Superior temporal gyrus (tissue), 1 donor: Measurements from ENCODE around the gene WDR7.
A peak's percentile ranks its signal among the peaks of the same experiment; 100 is the strongest.

Source experiments
- DNase-seq: peaks from one replicate; pipeline ENCODE4 v3.0.0-alpha.2; 2016; ENCODE audit errors: extremely low spot score

The WDR7 gene

DNA sequence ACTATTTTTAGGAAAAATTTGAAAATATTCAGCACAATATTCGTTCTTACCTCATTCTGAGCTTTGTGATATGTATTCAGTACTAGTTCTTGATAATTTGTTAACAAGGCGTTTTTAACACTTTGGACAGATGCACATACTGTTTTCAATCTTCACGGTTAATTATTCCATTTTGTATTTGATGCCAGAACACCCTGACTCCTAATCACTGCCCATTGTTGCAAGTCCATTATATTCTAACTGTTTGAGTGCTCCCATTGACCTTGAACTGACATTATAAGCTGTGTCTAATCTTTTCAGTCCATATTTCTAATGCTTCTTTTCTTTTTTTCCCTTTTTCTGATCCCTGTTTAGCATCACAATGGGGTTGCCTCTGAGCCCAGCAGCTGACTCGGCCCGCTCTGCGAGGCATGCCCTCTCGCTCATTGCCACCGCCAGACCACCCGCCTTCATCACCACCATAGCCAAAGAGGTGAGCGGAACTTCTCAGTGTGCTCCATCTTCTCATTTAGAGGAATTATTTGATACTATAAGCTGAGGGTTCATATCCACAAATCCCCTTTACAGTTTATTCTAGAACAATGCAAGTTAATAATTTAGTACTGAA is 284.4 kb downstream of the WDR7 start:
- DNase-seq, result no peak

DNA sequence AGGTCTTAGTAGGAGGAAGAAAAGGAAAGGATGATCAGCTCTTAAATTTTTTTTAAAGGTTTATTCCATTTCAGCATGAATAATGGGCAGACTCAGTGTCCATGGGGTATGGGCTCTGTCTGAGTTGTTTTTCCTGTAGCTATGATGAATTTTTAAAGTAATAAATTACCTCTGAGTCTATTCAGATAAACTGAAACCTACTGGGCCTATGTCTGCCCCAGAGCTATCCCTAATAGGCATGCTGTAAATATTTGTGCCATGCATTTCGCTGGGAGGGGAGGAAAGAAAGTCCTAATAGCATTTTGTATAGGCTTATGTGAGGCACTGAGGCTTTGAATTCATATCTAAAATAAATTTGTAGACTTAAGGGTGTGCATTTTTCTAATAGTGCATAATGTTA is 285.3 kb downstream of the WDR7 start:
- no peak for DNase-seq

DNA sequence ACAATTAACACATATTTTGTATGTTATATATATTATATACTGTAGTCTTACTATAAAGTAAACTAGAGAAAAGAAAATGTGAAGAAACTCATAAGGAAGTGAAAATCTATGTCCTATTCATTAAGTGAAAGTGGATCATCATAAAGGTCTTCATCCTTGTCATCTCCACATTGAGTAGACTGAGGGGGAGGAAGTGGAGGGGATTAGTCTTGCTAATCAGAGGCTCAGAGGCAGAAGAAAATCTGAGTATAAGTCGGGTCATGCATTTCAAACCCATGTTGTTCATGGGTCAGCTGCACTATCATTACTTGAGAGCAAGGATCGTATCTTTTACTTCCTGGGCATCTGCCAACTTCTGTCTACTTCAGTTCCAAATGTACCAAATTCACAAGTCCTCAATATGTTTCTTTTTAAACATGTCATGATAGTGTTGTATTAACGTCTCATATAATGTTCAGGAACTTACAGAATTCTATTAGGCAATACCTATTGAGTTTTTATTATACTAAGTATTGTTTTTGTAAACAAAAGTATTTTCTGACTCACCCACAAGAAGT is 286.8 kb downstream of the WDR7 start:
- DNase-seq, result no peak

DNA sequence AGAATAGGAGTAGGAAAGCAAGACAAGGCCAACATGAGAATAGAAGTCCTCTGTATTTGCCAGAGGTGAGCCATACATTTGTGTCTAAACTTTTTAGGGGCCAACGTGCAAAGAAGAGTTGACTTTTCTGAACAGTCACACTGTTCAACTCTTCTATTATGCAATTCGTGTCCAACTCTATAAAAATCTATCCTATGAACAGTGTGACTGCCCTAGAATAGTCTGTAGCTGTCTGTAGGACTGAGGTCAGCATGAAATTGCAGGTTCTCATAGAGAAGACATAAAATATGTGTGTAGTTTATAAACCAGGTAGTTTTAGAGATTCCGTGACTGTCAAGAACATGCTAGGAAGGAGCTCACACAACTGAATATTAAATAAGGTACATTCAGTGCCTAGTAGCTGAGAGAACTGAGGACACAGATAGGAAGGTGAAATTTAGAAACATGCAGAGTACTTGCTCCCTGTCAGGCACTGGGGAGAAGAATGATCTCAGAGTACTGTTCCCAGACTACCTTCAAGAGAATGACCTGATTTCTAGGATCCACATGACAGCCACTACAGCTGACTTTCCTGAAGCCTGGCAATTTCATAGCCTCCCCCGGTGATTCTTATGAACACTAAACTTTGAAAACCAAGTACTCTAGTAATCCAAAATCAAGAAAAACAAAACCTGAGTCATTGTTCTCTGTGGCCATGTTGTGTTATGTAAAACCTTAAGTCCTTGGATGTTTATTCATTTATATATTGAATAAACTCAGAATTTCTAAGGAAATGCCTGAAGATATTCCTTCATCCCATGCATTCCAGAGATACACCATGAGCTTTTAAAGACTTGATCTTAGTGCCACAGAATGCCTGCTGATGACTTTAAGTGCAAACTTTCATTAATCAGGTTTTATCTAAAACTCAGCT is 294.3 kb downstream of the WDR7 start:
- peak; percentile 55 for DNase-seq

DNA sequence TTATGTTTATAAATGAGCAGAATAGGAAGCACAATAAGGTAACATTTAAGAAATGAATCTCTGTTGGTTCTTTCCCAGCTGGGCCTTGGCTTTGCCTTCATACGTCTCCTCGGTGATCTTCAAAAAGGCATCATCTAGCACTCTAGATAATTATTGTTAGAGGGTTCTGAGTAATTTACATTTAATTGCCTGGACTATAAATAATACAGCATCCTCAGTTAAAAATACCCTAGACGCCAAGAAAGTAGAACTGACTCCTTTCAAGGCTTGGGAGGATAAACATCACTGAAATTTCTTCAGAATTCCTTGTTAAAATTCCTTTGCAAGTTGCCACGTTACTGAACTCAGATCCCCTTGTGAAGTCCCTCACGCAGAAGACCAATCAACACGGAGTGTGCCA is 296.1 kb downstream of the WDR7 start:
- DNase-seq, result no peak

DNA sequence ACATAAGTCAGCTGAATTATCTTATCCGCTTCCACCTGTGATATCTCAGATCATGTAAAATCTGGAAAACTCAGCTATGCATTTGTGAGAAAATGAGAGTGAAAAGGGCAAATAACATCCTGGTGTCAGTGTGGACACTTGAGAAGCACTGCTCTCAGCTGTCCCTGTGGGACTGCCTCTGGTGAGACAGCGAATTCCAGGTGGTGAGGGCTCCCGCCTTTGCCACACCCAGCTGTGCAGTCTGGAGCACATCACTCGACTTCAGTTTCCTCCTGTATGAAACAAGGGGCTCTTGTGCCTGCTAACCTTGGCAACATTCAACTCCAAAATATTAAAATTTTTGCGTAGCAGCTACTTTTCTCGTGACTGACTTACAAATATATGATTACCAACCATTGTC is 300.9 kb downstream of the WDR7 start:
- no peak for DNase-seq

DNA sequence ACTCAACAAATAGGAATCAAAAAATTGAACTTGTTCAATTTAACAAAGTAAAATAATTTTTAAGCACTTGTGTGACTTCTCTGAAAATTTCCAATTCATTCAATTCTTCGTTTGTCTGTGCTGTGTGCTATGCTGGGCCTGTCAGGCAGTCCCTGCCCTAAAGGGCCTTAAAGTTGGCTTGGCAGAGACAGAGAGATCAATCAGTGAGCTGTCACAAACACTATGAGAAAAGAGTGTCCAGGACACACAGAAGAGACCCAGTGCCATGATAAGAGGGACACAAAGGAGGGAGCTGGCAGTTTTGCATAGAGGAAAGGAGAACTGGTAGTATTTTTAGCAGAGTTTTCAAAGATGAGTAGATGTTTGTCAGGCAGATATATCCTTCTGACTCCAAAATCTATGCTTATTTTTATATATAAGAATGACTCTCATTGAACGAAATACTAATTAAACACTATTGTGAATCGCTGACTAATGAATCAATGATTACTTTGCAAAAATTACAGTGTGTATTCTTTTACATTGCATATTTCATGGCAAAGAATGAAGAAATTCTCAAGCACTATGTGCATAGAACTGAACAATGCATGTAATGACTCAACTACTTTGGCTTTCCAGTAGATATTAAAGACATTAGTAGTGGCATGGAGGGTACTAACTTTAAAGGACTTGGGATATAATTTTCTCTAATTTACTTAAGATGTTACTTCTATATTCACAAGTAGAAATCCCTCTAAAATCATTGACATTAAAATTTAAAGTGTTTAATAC is 302.5 kb downstream of the WDR7 start:
- DNase-seq, result no peak

DNA sequence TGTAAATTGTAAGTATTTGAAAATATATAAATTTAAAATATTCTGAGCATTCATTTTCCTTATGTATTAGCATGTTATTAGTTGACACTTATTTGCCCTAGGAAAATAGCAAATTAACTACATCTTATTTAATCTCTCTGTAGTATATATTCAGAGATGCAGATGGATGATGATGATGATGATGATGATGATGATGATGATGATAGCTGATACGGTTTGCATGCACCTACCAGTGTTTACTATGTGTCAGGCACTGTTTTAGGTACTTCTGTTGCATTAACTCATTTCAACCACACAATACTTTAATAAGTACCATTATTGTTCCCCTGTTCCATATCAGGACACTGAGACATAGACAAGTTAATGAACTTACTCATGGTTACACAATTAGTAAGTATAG is 304.3 kb downstream of the WDR7 start:
- no peak for DNase-seq

DNA sequence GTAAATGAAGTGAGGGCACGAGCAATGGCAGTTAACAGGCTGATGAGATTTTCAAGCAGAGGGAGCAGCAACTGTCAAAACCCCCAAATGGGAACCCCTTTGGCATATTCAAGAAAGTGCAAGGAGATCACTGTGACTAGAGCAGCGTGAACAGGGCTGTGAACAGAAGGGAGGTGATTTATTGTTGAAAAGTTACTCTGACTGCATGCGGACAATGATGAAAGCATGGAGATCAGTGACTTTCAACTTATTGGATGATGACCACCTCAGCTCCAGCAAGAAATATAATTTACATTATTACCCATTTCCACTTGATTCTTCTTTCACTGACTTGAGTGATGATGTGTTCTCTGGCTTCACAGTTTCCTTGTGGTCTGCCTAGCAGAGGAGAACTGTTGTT is 308.0 kb downstream of the WDR7 start:
- no peak for DNase-seq

DNA sequence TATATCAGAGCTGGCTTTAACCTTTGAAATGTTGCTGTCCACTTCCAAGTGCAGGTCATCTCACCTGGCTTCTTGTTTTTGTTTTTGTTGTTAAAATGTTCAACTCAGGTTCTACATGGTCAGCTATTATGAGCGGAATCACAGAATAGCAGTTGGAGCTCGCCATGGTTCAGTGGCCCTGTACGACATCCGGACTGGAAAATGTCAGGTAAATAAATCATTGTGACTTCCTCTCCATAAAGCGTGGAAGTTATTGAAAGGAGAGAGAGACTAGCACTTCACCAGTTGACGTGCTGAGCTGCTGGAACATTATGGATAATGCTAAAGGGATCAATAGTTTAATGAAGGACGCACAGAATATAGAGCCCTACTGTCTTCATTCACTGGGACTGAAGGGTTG is 311.2 kb downstream of the WDR7 start:
- no peak for DNase-seq

DNA sequence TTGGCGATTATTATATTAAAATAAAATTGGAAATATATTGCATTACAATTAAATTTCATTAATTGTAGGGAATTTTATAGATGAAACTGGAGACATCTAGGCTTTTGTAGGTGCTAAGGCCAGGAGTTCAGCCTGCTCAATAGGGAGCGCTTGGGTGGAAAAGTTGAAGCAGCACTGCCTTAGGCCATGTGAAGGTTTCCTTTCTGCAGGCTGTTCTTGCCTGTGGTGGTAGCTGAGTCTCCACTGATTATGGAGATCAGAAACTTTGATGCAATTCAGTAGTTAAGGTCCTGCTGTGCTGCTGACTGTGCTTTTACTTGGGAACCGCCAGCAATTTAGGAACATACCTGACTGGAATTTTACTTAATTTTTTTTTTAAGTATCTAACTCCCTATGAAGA is 315.9 kb downstream of the WDR7 start:
- no peak for DNase-seq

DNA sequence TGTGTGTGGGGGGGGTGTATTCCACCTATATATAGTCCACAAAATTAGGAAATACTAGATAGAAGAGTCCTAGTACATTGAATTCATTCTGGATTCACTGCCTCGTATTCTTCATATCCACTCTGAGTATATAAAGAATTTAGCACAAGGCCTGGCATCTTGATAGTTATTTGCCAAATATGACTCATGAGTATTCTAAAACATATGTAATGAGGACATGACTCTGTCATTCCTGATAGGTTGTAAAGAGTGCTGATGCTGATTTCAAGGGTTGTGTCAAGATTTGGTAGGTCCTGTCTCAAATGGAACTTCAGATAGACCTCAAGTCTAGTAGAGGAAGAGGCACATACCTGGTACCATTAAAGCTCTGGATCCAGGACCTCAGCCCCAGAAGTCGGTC is 322.3 kb downstream of the WDR7 start:
- no peak for DNase-seq

DNA sequence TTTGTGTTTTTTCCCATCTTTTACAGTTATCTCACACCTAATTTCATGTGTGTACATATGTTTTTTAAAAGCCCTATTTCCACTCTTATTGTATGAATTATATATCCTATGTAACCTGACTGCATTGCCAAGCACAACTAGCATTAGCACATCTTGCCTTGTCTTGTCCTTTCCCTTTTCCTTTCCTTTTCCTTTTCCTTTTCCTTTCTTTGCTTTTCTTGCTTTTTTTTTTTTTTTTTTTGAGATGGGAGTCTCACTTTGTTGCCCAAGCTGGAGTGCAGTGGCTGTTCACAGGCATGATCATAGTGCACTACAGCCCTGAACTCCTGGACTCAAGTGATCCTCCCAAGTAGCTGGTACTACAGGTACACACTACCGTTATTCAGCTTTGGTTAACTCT is 323.0 kb downstream of the WDR7 start:
- DNase-seq, result no peak

DNA sequence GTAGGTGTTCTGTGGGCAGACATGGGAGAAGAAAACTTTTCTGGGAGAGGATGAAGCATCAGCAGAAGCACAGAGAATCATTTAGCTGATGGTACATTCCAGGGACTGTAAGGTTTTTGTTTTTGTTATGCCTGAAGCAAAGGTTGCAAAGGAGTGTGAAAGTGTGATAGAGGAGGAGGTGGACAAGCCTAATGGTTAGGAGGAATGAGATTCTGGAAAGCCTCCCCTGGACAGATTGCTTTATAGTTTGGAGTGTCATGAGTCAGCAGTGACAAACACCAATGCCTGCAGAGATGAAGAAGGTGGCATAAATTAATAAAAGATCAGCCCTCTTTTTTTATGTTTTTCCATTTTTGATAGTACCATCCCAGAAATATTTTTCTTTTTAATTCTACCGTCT is 324.1 kb downstream of the WDR7 start:
- no peak for DNase-seq

DNA sequence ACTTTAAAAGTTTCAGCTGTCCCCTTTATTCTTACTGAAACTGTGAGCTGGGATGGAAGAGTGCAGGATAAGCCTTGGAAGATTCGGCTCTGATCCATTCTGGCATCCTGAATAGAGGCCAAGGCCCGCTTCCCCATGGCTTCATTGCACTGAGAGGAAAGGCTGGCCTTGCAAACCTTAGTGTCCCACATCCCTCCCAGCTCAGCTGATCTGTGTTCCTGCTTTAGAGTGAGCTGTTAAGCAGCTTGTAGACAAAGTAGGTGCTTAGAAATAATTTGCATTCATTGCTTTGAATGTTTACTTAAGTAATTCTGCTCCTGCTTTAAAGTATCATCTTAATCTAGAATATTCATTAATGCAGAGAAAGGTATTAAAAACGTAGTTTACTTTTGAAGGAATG is 326.1 kb downstream of the WDR7 start:
- no peak for DNase-seq

DNA sequence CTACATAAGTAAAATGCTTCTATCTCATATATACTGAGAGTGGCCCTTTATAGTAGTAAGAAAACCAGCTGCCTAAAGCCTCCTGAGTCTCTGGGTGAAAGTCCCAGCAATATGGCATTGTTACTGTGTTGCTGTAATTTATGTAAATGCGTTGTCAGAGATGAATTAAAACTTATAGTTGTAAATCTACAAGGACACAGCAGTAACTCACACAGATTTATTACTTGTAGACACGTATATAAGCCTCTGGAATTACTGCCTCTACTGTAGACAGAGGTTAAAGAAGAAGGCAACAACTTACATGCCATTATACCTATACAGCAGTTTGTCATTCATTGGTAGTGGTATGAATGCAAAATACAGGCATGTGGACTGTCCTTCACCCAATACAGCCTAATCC is 326.6 kb downstream of the WDR7 start:
- DNase-seq, result no peak

DNA sequence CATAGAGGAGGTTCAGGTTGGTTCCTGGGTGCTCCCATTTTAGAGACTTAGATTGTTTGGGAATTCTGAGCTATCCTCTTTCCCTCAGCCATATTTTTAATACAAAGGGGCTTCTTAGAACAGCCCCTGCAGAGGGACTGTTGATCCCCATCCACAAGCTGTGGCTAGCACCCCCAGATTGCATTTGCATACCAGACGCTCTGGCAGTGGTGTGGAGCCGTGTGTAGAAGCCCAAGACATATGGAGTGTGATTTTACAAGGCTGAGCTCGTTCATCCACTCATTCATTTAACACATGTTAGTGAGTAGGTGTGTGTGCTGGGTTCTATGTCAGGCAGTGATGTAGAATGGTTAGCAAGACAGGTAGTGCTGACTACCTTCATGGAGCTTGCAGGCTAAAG is 329.0 kb downstream of the WDR7 start:
- no peak for DNase-seq

DNA sequence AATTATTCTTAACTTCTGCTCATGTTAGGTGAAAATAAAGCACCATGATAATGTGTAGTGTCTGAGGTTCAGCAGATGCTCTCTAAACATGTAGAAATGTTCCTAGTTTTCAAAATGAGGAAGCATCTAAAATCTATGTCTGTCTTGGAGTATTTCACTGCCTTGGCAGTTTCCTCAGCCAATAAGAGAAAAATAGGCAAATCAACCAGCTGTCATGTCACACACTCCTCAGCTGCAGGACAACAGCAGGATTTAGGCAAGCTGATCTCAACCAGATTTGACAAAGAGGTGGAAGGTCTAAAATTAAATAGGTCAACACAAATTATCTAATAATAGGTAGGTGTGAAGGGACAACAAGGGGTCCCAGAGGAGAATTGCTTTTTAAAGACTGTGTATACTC is 331.6 kb downstream of the WDR7 start:
- no peak for DNase-seq

DNA sequence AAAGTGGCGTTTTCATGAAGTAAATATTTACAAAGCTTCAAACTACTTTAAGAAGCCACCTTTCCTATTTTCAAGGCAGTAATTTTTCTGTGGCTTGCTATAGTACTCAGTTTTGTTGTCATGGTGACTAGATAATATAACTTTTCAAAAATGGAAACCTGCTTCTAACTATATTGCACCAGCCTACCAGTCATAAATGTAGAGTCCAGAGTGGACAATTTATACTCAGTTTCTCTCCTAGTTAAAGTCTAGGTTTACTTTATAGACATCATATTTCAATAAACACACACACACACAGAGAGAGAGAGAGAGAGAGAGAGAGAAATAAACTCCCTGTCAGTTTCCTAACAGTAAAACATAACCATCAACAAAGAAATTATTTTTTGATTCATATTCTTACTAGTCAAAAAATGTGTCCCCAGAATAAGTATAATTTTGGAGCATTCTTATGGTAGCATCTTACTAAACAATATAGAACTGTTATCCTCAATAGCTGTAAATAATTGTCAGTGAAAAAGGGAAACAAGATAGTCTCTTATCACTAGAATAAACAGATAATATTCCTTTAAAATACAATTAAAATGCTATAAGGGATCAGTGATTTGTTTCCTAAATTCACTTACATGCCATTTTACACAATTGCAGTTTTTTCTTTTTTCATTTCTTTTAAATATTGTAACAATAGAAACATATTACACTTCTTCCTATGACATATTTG is 332.3 kb downstream of the WDR7 start:
- peak; percentile 44 for DNase-seq

DNA sequence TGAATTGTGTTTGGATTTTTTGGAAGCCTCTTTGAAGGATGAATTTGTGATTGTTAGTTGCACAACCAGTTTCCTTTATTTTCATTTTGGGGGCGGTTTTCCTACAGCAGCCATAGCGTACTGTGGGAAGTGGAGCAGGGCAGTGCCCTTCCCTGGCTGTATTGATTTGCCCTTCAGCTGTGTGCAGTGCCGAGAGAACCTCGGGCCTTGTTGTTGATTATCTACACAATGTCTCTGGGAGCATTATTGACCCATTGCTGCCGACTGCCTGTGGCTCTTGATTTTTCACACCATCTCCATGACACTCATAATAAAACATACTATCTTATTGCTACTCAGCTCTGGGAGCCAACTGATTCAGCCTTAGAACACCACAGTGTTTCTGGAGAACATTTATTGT is 333.6 kb downstream of the WDR7 start:
- peak; percentile 65 for DNase-seq

DNA sequence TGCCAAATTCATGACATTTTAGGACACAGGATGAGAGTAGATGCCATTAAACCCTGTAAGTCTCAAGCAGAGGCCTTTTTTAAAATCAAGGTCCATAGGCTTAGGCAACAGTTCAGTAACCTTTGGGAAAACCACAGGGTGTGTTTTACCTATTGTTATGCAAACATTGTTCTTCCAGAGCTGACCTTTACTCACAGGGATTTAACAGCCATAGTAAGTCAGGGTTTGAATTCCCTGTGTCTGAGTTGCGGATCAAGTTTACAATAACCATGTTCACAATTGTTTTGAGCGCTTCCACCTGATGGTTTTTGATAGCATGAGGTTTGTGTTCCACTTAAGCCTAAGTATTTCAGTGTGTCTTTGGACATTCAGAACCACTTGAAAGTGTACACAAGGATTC is 335.7 kb downstream of the WDR7 start:
- no peak for DNase-seq

DNA sequence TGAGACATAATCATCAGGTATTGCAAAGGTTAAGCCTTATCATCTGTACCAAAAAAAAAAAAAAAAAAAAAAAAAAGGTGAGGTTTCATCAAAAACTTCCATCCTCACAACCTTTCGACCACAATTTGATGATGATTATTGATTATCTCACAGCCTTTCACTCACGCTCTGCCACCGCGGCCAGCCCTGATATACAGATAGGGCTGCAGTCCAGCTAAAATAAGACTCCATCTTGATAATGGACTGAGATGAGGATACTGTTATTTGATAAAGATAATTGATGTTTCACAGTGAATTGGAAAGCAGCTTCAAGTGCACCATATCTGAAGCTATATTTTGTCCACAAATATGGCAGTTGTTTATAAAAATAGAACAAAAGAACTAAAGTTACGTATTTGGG is 336.1 kb downstream of the WDR7 start:
- DNase-seq, result no peak
